Activated CD4-positive, alpha-beta T cell treated with anti-CD3 and anti-CD28 coated beads, Interleukin-2, Interleukin-4, amounts not matched to agents 100 ng/mL and 50 ng/mL, durations not matched to agents 16 hours and 8 hours (primary cell): ENCODE data around the gene NPS.
A peak's percentile ranks its signal among the peaks of the same experiment; 100 is the strongest.

Experiments used
- DNase-seq: peaks from one replicate; pipeline ENCODE4 v3.0.0-alpha.2; 2020; ENCODE audit warnings: low spot score

Gene NPS

DNA sequence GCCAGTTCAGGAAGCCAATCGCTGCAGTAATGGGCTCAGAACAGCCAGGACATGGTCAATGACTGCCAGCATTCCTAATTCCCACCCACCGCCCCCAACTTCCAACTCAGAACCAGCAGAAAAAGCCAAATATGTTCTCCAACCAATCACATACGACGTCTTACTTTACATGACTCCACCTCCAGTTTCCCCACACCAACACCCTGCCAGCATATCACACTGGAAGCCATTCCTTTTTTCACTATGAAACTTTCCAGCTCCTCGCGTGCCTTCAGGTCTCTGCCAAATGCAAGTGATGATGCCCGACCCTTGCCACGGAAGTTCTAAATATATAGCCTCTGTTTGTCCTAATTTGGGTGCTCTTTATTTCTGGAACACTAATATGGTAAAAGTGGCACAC, 12.5 kb downstream of the NPS start:
- no peak for DNase-seq

- DNase-seq = peak; percentile 24
Observed at GRCh38 chr10:127563718-127564553, 14.8 kb downstream of the NPS start.

- DNase-seq = no peak
Observed at GRCh38 chr10:127564644-127565043, 15.5 kb downstream of the NPS start.

GRCh38 chr10:127565583-127565982, 16.5 kb downstream of the NPS start:
- no peak for DNase-seq

DNA sequence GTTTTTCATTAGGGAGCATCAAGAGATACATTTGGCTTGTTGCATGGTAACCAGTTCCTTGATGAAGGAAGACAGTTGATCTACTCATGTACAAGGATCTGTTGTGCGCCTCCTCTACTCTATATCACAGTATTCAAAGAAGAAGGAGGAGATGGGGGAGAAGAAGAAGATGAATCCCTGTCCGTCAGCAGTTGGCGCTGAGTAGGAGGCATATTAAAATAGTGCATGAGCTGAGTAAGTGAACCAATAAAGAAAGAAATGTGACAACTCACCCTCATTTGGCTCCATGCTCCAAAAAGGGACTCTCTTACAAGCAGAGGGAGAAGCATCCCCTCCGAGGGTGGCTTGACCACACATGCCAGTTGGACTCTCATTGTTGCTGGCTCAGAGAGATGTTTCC, 20.1 kb downstream of the NPS start:
- no peak for DNase-seq

- no peak for DNase-seq
Observed at GRCh38 chr10:127570036-127570435, 20.9 kb downstream of the NPS start.

GRCh38 chr10:127571386-127571785, 22.3 kb downstream of the NPS start:
- no peak for DNase-seq

GRCh38 chr10:127576051-127576450, 26.9 kb downstream of the NPS start:
- DNase-seq = no peak

GRCh38 chr10:127576740-127577161, 27.6 kb downstream of the NPS start:
- DNase-seq = no peak

DNA sequence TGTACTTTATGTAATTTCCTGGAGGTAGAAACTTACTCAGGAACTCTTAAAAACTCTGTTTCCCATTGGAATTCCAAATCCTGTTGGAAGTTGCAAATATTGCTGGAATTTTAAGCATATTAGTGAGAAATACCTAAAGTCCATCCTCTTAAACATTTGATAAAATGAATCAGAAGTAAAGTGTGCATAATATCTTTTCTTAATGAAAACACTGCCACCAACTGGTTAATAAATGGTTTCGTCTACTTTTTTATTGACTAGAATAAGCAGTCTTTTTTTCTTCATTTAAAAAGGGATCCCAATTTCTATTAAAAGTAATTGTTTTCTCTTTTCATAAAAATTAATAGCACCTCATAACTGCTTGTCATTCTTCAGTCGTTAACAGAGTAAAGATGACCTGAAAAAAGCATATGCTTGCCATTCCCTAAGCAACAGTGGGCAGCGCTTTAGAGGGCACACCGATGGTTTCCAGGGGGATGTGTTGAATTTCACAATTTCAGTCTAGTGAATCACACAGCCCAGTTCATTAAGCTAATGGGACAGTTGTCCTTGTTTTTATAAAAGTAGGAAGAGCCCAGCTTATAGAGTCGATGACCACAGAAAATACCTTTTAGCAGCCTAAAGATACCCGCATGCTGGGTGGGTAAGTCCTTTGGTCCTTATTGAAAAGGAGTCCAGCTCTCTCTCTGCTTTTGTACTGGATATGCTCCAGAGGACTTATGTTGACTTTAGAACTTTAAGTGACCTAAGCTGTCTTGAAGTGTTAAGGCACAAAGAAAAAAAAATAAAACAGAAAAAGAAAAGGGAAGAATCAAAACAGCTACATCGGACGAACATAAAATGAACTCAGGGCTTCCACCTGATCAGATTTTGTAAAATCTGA, 28.5 kb downstream of the NPS start:
- DNase-seq = no peak

DNA sequence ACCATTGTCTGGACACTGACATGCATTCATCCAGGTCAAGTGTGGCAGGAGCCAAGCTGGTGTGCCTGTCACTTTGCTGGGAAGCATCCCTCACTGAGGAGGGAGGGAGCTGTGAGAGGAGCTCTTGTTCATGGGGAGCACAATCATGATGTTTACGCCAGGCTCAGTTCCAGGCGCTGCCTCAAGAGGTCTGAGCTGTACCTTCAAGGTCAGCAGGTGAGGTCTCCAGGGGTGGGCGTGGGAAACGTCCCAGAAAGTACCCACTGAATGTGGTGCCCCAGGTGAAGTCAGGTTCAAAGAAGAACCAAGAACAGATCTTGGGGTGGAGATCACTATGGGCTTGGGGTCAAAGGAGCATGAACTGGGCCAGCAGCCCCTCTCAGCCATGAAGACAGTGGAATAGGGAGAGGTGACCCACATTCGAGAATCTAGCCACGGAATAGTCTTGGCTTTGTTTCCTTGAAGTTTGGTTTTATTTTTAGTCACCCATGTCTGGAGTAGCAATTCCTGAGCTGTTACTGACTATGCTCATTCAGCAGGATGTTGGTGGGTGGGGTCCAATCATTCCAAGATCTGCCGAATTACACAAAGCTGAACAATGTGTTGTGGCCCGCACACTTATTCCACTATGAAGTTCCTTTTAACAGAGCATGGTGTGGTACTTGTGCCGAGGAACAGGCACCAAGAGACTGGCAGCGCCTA, 29.3 kb downstream of the NPS start:
- DNase-seq = no peak

- no peak for DNase-seq
Observed at GRCh38 chr10:127578961-127579305, 29.8 kb downstream of the NPS start.

GRCh38 chr10:127579640-127580039, 30.5 kb downstream of the NPS start:
- DNase-seq = no peak

DNA sequence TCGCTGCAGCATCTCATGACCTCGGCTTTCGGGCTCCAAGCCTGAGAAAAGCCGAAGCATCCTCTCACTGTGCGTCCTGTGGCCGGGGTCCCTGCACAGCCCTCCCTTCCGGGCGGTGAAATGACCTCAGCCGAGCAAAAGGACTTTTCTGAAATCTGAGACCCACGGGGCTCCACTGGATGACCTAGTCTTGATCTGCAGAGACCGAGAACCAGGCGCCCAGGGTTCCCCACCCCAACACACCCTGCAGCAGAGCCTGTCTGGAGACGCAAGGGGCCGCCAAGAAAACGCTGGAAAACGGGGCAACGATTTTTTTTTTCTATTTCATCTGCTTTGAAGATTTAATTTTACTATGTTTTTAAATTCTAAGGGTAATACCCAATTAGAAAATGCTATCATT, 31.7 kb downstream of the NPS start:
- no peak for DNase-seq

DNA sequence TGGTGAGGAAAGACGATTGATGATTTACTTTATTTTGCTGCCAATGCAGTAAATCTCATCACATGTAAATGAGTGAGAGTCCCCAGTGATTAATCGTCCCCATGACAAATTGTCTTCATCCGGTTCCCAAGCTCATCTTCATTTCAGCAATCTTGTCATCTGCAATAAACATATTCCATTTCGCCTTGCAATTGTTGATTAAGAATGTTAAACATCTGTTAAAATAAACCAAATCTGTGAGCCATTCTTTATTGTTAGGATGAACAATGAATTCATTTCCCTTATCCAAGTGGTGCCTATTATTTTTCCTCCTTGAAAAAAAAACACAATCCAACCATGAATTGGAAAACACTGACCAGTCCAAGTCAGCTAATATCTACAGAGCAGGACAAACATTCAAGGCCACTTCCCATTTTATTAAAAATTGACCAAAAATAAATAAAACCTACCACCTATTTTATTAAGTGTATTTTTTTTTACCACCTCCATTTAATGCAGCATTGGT, 36.5 kb downstream of the NPS start:
- DNase-seq = no peak

- DNase-seq = no peak
Observed at GRCh38 chr10:127587668-127588365, 38.7 kb downstream of the NPS start.

GRCh38 chr10:127592586-127592985, 43.5 kb downstream of the NPS start:
- no peak for DNase-seq

- DNase-seq = no peak
Observed at GRCh38 chr10:127600479-127600878, 51.4 kb downstream of the NPS start.
